ENCODE measurements around the gene REPIN1. TPM values are rescaled to one million over a fixed set of nuclear protein-coding genes. Genes with fewer than 3 reads are reported as not detected.

The REPIN1 gene
- total and polyA plus RNA-seq, 2 donors from 2014 or later = 53.7 to 95.8 TPM

DNA sequence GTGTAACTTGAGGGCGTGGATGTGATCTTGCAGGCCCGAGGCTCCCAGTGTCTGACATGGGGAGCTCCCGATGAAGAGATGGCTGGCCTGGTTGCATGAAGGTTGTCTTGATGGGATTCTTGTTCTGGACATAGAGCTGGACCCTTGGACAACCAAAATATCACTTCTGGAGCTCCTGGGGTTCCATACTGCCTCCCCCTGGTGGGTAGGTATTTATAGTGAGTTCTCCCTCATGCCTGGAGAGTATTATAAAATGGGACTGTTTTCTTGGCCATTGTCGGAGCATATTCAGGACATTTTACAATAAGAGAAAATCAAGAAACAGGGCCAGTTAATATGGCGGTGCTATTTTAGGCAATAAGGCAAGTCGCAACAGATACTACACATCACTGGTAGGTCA, 49.2 kb downstream of the REPIN1 start:
- Histone ChIP-seq H3K9ac (ENCODE audit: low read length in 3 of 3) (no peak overlapping the region), H3K4me3 (ENCODE audit: low read length in 3 of 3) (no peak overlapping the region), H3K9me3 (ENCODE audit: control insufficient read depth in 2 of 3, insufficient read depth in 1 of 3, low read length in 3 of 3) (no peaks in the 10 kb centered on the region), H3K27ac (ENCODE audit: low read depth in 2 of 2, low read length in 2 of 2) (no peak overlapping the region), H3K27me3 (ENCODE audit: control insufficient read depth, insufficient read depth, low read length) (no peaks in the 10 kb centered on the region), H3K36me3 (ENCODE audit: control insufficient read depth in 2 of 3, insufficient read depth in 3 of 3, low read length in 3 of 3) (no peaks in the 10 kb centered on the region), H3K4me1 (ENCODE audit: control insufficient read depth in 2 of 3, insufficient read depth in 2 of 3, low read depth in 1 of 3, low read length in 3 of 3) (no peaks in the 10 kb centered on the region)
- no peak for DNase-seq
- no peak for FAIRE-seq
- intact Hi-C loops (cut with DNase I) = no loop called here
- TF ChIP-seq, protein P1, sequence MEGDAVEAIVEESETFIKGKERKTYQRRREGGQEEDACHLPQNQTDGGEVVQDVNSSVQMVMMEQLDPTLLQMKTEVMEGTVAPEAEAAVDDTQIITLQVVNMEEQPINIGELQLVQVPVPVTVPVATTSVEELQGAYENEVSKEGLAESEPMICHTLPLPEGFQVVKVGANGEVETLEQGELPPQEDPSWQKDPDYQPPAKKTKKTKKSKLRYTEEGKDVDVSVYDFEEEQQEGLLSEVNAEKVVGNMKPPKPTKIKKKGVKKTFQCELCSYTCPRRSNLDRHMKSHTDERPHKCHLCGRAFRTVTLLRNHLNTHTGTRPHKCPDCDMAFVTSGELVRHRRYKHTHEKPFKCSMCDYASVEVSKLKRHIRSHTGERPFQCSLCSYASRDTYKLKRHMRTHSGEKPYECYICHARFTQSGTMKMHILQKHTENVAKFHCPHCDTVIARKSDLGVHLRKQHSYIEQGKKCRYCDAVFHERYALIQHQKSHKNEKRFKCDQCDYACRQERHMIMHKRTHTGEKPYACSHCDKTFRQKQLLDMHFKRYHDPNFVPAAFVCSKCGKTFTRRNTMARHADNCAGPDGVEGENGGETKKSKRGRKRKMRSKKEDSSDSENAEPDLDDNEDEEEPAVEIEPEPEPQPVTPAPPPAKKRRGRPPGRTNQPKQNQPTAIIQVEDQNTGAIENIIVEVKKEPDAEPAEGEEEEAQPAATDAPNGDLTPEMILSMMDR (IDR thresholded peaks at IDR 0.05; ENCODE audit: borderline replicate concordance, extremely low read depth, insufficient read depth) = no peak

DNA sequence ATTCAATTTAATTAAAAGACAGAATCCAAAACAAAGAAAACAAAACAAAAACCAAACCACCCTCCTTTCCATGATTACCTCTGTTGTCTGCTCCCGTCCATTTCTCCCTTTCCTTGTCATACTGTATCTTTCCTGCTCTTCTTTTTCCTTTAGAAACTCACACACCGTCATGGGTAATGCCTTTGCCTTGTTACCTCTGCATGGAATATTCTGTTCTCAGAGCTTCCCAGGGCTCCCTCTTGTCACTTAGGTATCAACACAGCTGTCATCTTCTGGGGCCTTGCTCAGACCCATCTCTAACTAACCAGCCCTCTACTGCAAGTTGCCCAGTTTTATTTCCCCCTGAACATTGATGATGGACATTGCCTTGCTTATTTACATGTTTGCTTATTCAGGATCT, 51.6 kb downstream of the REPIN1 start:
- Histone ChIP-seq H3K4me3 (ENCODE audit: low read length in 3 of 3) (no peak overlapping the region), H3K27ac (ENCODE audit: low read depth in 2 of 2, low read length in 2 of 2) (no peak overlapping the region), H3K9ac (ENCODE audit: low read length in 3 of 3) (no peak overlapping the region), H3K27me3 (ENCODE audit: control insufficient read depth, insufficient read depth, low read length) (no peaks in the 10 kb centered on the region), H3K4me1 (ENCODE audit: control insufficient read depth in 2 of 3, insufficient read depth in 2 of 3, low read depth in 1 of 3, low read length in 3 of 3) (no peaks in the 10 kb centered on the region), H3K9me3 (ENCODE audit: control insufficient read depth in 2 of 3, insufficient read depth in 1 of 3, low read length in 3 of 3) (no peaks in the 10 kb centered on the region), H3K36me3 (ENCODE audit: control insufficient read depth in 2 of 3, insufficient read depth in 3 of 3, low read length in 3 of 3) (no peaks in the 10 kb centered on the region)
- FAIRE-seq (no peak), DNase-seq (no peak)
- TF ChIP-seq, protein P1 (IDR thresholded peaks at IDR 0.05; ENCODE audit: borderline replicate concordance, extremely low read depth, insufficient read depth) = no peak
- intact Hi-C loops (cut with DNase I) = no loop called here

DNA sequence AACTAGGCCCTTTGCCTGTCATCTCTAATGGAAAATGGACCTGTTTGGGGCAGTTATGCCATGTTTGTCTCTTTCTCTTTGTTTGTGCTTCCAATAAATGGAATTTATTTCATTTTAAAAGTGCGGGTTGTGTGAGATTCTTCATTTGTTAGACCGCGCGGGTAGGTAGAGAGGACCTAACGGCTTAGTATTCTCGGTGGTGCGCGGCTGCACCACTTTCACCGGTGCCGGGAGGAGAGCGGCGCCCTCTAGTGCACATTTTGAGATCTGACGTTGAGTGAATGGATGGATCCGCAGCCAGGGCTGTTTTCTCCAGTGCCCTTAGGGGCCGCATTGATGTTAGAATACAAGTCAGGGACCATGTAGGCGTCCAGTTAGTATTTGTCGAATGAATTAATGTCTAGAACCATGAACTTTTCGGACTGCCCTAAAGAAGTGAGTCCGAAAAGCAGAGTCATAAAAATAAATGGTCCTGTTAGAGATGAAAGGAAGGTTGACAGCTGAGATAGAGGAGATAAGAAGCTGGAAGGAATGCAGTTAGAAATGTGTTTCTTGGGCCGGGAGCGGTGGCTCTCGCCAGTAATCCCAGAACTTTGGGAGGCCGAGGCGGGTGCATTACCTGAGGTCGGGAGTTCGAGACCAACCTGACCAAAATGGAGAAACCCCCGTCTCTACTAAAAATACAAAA, 52.5 kb downstream of the REPIN1 start:
- TF ChIP-seq, protein P1 (IDR thresholded peaks at IDR 0.05; ENCODE audit: borderline replicate concordance, extremely low read depth, insufficient read depth) = peak; percentile 93
- Histone ChIP-seq H3K27ac (ENCODE audit: low read depth in 2 of 2, low read length in 2 of 2) (no peak overlapping the region), H3K9ac (ENCODE audit: low read length in 3 of 3) (no peak overlapping the region), H3K9me3 (ENCODE audit: control insufficient read depth in 2 of 3, insufficient read depth in 1 of 3, low read length in 3 of 3) (no peaks in the 10 kb centered on the region), H3K36me3 (ENCODE audit: control insufficient read depth in 2 of 3, insufficient read depth in 3 of 3, low read length in 3 of 3) (no peaks in the 10 kb centered on the region), H3K4me3 (ENCODE audit: low read length in 3 of 3) (no peak overlapping the region), H3K4me1 (ENCODE audit: control insufficient read depth in 2 of 3, insufficient read depth in 2 of 3, low read depth in 1 of 3, low read length in 3 of 3) (no peaks in the 10 kb centered on the region), H3K27me3 (ENCODE audit: control insufficient read depth, insufficient read depth, low read length) (no peaks in the 10 kb centered on the region)
- DNase-seq (peak; percentile 89 to 93 (median 91)), FAIRE-seq (peak; percentile 84)
- intact Hi-C loops (cut with DNase I) = no loop called here

DNA sequence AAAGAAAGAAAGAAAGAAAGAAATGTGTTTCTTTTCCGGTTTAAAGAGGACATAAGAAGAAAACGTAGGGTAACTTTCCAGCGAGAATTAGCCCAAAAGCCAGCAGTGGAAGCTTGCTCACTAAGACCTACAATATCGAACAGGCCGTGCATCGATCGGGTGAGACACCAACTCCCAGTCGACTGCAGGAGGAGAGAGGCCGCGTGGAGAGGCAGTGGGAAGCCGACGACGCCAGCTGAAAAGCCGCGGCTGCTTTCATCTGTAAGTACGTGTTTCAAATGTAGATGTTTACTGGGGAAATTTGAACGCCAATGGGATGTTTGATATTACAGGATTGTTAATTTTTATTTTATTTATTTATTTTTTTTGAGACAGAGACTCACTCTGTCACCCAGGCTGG, 53.2 kb downstream of the REPIN1 start:
- no peak overlapping the region for H3K27ac ChIP-seq (ENCODE audit: low read depth in 2 of 2, low read length in 2 of 2)
- H3K27me3 ChIP-seq (ENCODE audit: control insufficient read depth, insufficient read depth, low read length) = no peaks in the 10 kb centered on the region
- H3K4me1 ChIP-seq (ENCODE audit: control insufficient read depth in 2 of 3, insufficient read depth in 2 of 3, low read depth in 1 of 3, low read length in 3 of 3) = no peaks in the 10 kb centered on the region
- no peaks in the 10 kb centered on the region for H3K9me3 ChIP-seq (ENCODE audit: control insufficient read depth in 2 of 3, insufficient read depth in 1 of 3, low read length in 3 of 3)
- intact Hi-C loops (cut with DNase I) = no loop called here
- no peak overlapping the region for H3K9ac ChIP-seq (ENCODE audit: low read length in 3 of 3)
- FAIRE-seq (no peak), DNase-seq (no peak)
- H3K4me3 ChIP-seq (ENCODE audit: low read length in 3 of 3) = no peak overlapping the region
- TF ChIP-seq, protein P1 (IDR thresholded peaks at IDR 0.05; ENCODE audit: borderline replicate concordance, extremely low read depth, insufficient read depth) = no peak
- no peaks in the 10 kb centered on the region for H3K36me3 ChIP-seq (ENCODE audit: control insufficient read depth in 2 of 3, insufficient read depth in 3 of 3, low read length in 3 of 3)
